DMS79 (cell line): ENCODE results near the gene FASN.

Source experiments
- DNase-seq: peaks from one replicate; lab custom pipeline; 2025; lab: John Stamatoyannopoulos, UW

The FASN gene

DNA sequence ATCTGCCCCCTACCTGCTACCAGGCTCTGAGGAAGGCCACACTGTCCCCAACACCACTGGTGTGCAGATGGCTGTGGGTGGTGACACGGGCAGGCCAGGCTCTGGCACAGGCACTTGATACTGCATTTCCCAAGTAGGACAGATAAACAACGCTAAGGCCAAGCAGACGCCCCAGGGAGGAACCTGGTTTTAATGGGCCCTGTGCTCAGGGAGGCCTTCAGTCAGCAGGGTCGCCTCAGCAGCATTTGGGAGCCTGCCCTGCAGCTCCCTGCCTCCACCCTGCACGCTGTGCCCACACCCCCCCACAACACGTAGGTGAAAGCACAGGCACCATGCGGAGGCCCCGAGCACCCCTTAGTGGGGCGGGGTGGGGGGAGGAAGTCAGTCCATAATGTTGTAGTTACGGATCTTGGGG, 3.3 kb upstream of the FASN start:
- DNase-seq, result no peak

DNA sequence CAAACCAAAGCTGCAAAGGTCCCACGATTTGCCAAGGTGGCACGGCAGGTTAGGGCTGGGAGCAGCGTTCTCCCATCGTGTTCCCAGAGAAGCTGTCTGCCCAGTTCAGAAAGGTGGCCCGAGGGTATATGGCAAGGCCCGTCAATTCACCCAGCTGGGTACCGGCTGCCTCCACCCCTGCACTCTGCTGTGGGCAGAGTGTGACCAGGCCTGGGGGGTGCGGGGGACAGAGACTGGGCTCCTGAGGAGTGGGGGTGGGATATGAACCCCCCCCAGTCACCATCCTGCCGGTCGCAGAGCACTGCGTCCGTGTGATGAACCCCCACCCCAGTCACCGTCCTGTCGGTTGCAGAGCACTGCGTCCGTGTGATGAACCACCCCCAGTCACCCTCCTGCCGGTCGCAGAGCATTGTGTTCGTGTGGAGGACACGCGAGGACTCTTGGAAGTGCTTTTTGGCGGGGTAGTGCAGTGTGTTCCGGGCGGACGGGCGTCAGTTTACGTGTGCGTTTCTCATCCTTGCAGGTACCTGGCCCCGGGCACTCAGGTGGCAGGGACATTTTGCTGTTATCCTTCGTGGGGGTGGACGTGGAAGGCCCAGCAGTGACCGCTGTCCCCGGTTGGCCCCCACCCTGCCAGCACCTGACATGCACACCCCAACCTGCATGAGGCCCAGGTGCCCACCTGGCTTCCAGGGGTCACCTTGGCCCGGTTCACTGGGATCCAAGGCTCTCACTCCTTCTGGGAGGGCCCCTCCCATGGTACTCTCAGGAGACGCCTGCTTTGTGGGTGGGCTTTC, 2.7 kb upstream of the FASN start:
- DNase-seq, result no peak

DNA sequence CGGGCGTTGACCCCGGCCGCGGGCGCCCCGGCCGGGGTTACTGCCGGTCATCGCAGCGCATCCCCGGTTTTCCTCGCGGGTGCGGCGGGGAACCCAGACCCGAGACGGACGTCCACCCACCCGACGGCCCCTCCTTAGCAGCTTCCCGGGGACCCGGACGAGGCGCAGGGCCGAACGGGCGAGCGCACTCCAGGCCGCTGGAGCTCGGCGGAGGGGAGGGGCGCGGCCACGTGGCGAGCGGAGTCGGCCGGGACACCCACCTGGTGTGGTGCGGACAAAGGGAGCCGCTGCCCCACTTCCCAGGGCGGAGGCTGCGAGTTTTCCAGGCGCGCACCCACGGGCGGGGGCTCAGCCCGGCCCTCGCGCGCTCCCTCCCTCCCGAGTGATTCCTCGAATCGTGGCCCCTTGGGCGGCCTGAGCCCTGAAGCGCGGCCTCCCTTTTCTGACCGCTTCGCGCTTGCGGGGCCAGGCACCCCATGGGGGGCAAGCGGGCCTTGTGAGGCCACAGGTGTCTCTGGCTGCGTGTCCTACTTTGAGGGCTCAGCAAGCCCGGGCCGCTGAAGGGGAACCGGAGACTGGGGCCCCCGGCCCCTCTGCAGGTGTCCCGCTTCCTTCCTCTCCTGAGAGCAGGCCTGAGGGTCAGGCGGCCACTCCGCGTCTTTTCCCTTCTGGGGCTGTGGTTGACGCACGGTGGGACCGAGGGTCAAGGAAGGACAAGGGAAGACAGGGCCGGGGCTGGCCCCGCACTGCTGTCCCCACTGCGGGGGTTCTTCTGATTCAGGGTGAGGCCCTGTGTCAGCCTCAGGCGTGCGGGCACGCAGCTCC, 1.1 kb upstream of the FASN start:
- no peak for DNase-seq

DNA sequence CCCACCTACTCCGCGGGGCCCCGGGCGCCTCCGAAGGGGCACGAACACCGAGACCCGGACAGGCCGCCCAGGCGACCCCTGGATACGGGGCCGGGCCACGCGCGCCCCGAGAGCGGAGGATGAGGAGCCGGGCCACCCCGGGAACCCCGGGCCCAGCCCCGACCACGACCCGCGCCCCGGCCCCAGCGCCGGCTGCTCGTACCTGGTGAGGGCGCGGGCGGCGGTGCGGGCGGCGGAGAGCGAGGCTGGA, 192 bp downstream of the FASN start:
- no peak for DNase-seq

DNA sequence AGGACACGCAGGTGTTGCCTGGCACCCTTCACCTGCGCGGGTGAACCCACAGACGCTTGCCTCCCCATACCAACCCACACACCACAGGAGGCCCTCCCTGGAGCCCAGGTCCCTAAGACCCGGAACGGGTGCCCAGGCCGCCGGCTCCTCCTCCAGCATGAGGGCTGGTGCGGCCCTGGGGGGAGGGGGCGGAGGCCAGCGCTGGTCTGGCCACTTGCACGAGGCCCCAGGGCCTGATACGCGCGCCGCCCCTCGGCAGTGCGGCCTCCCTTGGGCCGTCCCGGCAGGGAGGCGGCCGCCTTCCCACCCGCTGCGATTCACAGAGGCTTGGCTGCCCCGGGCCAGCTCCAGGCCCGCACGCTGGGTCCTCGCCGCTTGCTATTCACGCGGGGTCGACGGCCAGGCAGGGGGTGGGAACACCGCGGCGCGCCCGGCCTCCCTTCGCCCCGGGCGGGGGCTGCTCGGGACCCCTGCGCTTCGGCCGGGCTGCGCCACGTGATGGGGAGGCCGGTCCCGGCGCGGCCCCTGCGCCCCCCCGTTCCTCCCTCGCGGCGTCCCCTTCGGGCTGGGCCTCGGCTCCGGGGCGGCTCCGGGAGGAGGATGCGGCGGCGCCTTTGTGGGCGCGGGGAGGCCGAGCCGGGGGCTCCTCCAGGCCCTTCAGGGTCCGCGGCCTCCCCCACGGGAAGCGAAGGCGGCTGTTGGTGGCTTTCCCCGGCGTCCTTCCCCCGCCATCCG, 685 bp downstream of the FASN start:
- no peak for DNase-seq

DNA sequence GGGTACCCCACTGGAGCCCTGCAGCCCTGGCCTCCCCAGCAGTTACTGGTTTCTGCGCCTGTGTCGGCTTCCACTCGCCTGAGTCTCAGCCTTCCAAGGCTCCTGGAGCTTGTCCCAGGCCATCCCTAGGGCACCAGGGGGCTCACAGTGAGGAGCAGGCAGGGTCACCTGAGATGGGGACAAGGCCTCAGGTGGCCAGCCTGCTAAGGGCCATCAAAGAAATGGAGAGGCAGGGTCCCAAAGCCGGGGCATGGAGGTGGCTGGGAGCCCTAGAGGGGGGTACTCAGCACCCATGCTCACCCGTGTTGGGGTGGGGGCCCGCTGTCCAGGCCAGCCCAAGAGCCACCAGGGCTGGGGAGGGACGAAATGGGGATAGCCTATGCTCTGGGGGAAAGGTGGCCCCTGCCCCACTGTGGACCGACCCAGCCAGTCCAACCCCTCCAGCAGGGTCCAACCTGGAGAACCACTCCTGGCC, 1.3 kb downstream of the FASN start:
- DNase-seq, result no peak

DNA sequence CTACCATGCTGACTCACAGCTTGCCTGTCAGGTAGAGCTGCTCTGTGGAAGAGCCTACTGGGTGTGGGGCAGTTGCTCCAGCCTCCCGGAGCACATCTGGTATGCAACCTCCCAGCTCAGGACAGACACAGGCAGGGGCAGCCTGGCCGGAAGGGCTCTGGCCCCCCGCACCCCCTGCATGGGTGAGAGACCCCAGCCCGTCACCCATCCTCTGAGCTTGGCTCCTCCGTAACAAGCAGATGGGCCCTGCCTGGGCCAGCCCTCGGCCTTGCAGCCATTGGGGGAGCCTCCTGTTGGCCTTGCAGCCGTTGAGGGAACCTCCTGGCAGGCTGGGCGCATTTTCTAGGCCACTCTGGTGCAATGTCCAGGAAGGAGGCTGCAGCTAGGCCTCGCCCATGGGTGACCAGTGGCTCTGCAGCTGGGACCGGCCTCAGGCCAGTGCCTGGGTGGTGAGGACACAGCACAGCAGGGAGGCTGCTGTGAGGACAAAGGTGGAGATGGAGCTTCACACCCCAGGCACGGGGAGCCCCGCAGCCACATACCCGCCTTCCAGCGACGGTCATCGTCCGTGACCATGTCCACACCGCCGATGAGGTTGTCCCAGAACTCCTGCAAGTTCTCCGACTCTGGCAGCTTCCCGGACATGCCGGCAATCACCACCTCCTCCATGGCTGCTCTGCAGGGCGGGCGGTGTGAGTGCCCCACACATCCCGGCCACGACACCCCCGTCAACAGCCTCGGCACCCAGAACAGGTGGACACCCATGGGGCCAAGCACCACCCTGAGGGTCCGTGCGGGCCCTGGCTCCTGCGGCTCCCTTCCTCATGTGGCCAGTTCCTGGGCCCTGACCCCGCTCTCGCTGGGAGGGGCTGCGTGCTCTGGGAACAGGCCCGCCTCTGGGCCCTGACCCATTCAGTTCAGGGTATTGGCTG, 2.0 kb downstream of the FASN start:
- no peak for DNase-seq

DNA sequence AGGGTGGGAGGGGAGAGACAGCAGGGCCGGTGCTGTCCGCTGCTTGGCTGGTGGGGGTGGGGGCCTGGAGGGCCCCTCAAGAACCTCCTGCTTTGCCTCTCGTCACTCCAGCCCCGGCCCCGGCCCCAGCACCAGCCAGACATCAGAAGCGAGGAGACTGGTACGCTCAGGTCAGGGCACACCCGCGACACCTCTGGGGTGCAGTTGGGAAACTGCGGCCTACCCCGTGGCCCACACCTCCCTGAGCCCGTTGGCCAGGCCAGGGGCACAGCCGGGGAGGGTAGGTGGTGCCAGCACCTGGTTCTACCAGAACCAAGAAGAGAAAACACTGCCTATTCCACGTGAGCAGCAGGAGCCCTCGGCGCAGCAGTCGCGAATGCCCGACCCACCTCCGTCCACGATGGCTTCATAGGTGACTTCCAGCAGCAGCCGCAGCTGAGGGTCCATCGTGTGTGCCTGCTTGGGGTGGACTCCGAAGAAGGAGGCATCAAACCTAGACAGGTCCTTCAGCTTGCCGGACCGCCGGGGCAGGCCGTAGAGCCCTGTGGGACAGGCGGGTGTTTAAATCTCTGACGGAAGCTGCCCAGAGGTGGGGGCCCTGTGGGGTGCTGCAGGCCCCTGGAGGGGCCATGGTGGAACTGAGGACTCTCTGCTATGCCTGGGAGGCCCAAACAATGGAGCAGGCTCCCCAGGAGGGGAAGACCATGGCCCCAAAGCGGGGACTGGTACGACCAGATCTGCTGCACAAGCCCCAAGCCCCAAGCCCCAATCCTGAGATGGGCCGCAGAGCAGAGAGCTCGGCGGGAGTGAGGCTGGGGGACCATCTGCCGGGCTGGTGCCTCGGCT, 2.9 kb downstream of the FASN start:
- no peak for DNase-seq

DNA sequence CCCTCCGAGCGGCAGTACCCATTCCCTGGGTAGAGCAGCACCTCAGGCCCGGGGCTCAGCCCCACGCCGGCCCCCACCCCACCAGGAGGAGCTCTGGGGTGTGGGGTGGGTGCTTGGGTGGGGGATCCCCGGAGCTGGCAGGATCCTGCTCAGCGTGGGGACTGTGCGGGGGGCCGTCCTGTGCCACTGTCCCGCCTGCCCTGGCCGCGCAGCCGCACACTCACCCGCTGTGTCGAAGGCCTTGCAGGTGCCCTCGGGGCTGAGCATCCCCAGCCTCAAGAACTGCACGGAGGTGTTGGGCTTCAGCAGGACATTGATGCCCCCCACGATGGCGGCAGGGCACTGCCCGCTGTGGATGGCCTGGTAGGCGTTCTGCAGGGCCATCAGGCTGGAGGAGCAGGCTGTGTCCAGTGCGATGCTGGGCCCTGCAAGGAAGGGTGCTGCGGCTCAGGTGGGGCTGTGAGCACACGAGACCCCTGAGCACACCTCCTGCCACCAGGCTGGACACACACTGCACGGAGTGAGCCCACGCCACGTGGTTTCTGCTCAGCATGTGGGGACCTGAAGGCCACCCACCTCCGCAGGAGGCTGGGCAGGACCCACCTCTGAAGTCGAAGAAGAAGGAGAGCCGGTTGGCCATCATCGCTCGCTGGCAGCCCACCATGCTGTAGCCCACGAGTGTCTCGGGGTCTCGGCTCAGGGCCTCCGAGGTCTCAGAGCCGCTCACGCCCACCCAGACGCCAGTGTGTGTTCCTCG, 4.9 kb downstream of the FASN start:
- no peak for DNase-seq

DNA sequence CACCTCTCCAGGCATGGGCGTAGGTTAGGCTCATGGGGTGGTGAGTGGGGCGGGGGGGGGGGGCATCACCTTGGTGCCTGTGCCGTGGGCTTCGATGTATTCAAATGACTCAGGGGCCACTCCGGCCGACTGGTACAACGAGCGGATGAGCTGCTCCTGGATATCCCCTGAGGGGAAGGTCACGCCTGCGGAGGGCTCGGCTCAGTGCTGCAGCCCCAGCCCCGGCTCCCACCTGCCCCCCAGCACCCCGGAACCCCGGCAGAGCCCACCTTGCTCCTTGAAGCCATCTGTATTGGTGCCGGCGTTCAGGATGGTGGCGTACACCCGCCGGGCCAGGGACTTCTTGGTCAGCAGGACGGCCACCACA, 5.4 kb downstream of the FASN start:
- DNase-seq, result no peak

DNA sequence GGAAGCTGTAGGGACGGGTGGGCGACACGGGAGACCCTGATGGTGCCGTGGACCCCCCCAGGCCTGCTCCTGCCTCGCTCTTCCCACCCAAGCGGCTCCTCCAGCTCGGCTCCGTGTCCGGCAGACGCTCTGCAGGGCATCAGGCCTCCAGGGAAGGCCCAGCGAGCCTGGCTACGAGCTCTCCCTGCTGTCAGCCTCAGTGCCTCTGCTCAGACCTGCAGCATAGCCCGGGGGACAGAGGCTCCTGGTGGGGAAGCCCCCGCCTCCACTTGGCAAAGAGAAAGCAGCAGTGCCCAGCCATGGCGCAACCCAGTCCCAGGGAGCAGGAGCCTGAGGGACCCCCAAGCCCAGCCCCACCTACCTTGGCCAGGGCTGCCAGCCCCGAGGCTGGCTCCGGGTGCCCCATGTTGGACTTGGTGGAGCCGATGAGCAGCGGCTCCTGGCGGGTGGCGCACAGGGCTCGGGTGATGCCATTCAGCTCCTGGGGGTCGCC, 5.9 kb downstream of the FASN start:
- no peak for DNase-seq

DNA sequence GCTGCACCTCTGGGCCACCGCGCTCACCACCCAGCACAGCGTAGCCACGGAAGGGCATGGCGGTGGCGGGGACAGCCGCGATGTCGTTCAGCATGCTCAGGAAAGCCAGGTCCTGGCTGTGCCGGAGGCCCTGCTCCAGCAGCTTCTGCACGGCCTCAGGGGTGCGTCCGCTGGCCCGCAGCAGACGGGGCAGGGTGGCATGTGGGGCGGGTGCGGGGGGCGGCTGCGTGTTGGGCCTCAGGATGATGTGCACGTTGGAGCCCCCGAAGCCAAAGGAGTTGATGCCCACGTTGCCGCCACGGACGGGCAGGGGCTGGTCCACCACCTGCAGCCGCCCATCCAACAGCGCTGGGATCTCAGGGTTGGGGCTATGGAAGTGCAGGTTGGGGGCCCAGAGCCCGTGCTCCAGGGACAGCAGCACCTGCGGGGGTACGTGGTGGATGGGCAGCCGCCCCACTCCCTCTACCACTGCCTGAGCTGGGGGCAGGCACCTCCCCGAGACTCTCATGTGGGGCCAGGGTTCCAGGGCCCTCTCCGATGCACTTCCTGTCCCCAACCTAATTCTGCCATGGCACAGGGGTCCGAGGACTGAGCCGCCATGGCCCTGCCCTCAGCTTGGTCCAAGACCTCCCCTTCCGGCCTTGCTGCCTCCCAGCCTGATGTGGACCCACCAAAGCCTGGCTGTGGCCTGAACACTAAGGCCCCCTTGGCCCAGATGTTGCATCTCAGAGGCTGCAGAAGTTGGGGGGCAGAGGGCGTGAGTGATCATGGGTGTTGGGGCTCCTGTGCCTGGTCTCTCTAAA, 6.6 kb downstream of the FASN start:
- no peak for DNase-seq

DNA sequence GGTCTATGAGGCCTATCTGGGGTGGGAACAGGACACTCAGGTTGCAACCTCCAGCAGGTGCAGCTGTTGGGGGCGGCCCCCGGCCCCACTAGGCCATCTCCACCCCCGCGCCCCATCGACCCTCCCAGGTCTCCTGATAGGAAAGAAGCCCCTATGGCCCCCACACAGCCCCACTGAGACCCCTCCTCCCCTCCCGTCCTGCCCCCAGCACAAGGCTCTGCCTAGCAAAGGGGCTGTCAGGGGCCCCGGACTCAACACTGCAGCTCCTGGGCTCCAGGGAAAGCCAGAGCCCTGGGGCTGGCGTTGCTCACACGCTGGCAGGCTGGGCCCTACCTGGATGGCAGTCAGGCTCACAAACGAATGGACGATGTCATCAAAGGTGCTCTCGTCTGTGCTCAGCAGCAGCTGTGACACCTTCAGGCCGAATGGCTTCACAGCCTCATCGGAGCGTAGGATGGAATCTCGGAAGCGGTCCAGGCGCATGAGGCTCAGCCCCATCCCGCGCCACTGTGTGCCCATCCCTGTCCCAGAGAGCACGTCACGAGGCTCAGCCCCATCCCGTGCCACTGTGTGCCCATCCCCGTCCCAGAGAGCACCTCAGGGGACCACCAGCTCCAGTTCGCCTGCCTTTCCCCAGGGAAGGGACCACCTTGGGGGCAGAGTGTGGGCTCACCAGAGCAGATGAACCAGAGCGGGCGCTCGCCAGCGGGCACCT, 7.3 kb downstream of the FASN start:
- no peak for DNase-seq

DNA sequence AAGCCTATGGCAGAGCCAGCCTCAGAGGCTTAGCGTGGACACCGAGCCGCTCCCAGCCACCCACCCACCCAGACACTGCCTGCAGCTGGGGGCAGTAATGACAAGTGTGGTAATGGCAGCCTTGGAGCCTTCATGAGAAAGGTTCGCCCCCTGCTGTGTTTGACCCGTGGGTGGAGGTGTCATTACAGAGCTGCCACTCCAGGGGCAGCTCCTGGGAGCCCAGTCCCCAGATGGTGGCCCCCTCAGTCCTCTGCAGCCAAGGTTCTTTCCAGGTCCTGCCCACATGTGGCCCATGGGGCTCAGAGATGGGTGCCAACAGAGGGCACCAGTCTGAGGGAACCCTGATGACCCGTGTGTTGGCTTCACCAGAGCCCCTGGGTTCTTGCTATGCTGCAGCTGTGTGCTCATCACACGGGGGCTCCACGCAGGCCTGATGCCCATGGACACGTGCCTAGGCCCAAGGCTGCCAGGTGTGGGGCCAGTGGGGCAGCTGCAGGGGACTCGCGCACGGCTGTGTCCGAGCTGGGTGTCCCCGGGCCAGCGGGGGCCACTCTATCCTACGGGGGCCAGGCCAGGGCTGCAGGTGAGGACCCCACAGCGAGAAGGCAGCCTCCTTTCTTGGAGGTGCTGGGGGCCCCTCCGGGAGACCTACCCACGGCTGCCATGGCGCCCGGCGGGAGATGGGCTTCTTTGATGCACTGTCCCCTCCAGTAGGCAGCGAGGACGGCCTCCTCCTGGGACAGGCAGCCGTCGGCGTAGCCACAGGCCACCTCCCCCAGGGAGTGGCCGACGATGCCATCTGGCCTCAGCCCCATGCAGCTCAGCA, 8.1 kb downstream of the FASN start:
- DNase-seq, result no peak

DNA sequence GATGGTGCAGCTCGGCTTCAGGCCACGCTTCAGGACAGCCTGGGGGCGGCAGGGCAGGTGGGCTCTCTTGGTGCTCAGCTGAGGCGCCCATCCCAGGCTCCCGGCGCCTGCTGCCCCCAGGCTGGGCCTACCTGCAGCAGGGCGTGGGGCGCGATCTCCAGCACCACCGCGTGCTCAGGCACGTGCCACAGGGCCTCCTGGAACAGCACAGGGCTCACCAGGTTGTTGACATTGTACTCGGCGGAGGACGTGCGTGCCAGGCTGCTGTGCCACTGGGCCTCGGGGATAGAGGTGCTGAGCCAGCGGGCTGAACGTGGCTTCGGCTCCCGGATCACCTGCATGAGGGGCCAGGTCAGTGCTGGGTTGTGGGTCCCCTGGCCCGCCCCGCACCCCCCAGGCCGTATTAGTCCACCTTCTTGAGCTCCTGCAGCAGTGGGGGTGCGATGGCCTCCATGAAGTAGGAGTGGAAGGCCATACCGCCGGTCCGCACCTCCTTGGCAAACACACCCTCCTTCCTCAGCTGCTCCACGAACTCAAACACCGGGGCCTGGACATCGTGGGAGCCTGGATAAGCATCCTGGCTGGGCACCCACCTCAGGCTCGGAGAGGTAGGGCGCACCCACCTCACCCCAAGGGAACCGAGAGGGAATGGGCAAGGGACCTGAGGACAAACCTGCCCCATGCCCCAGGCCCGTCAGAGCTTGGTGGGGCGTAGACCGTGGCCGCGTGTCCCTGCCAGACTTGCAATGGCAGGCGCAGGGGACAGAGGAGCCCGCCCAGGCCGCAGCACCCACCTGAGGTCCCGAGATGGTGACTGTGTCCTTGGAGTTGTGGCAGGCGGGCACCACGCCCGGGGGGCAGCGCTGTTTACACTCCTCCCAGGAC, 9.0 kb downstream of the FASN start:
- DNase-seq, result no peak
